Fibroblast of villous mesenchyme (primary cell): Measurements from ENCODE around the gene ETV3. TPM values are rescaled to one million over a fixed set of nuclear protein-coding genes. Genes with fewer than 3 reads are reported as not detected.

Source experiments
- DNase-seq: peaks from one replicate; pipeline ENCODE4 v3.0.0-alpha.2; 2010; ENCODE audit warnings: low read depth
- H3K4me3 ChIP-seq: 2 replicates; pipeline ENCODE4 v1.5.1; 2011; ENCODE audit warnings: low read depth, mild to moderate bottlenecking, low read length
- CTCF ChIP-seq: IDR thresholded peaks from 2 replicates; pipeline ENCODE4 v1.5.1; 2012; ENCODE audit warnings: low read depth, mild to moderate bottlenecking, low read length; ENCODE audit not compliant: insufficient read depth
- total RNA-seq: library from RNA; depleted of rRNA; stranded (reverse); fragments of >200 nt; gene quantifications from 2 replicates; pipeline ENCODE4 v1.2.3, GENCODE V29; 2012

Gene ETV3
- total RNA-seq, 1 donor: 13.0 TPM

- no peak for DNase-seq
- no peak overlapping the region for H3K4me3 ChIP-seq
- no peak for TF ChIP-seq CTCF
These were observed 29.8 kb upstream of the ETV3 start for GRCh38 chr1:157168015-157168414.

GRCh38 chr1:157167437-157167836, 29.2 kb upstream of the ETV3 start:
- TF ChIP-seq CTCF: no peak
- H3K4me3 ChIP-seq: no peak overlapping the region
- DNase-seq: no peak

- H3K4me3 ChIP-seq: no peak overlapping the region
- no peak for DNase-seq
These were observed 28.4 kb upstream of the ETV3 start for GRCh38 chr1:157166590-157166989.

GRCh38 chr1:157163273-157164127, 25.3 kb upstream of the ETV3 start:
- TF ChIP-seq CTCF: peak; percentile 97
- peak; percentile 50 for DNase-seq
- H3K4me3 ChIP-seq: no peak overlapping the region

More at GRCh38 chr1:157166590-157166989, 28.4 kb upstream of the ETV3 start:
- TF ChIP-seq CTCF: no peak

- TF ChIP-seq CTCF: no peak
- DNase-seq: no peak
- no peak overlapping the region for H3K4me3 ChIP-seq
These were observed 24.1 kb upstream of the ETV3 start for GRCh38 chr1:157162345-157162744.

GRCh38 chr1:157161901-157162300, 23.7 kb upstream of the ETV3 start:
- no peak for DNase-seq
- no peak for TF ChIP-seq CTCF
- no peak overlapping the region for H3K4me3 ChIP-seq
